Esophagus squamous epithelium (tissue), 5 donors: Measurements from ENCODE around the gene NRM. TPM values are rescaled to one million over a fixed set of nuclear protein-coding genes. Genes with fewer than 3 reads are reported as not detected.

ENCODE experiments used
- DNase-seq: peaks from one replicate; lab custom pipeline; 2025; lab: John Stamatoyannopoulos, UW
- H3K27ac ChIP-seq, 4 donors: fragments of 200-600 bp; sonication (generic); one replicate each; pipeline ENCODE4 v1.5.1; 2016 to 2019; ENCODE audit warnings: mild to moderate bottlenecking in 1 of 4
- H3K27me3 ChIP-seq, 4 donors: fragments of 200-600 bp; sonication (generic); 1 replicate in 3 of 4; 2 replicates in 1 of 4; pipeline versions ENCODE4 v1.5.1 to v1.6.0; 2017 to 2021; ENCODE audit warnings: antibody characterized with exemption in 1 of 4
- H3K36me3 ChIP-seq, 3 donors: fragments of 200-600 bp; sonication (generic); one replicate each; pipeline ENCODE4 v1.5.1; 2016 to 2019
- H3K4me1 ChIP-seq, 3 donors: fragments of 200-600 bp; sonication (generic); one replicate each; pipeline ENCODE4 v1.5.1; 2017 to 2019
- H3K4me3 ChIP-seq, 4 donors: fragments of 200-600 bp; sonication (generic); 1 replicate in 3 of 4; 2 replicates in 1 of 4; pipeline ENCODE4 v1.5.1; 2016 to 2019; ENCODE audit warnings: mild to moderate bottlenecking in 2 of 4, moderate library complexity in 1 of 4
- H3K9me3 ChIP-seq, 3 donors: fragments of 200-600 bp; sonication (generic); one replicate each; pipeline ENCODE4 v1.5.1; 2016 to 2019
- POLR2A ChIP-seq, 4 donors: fragments of 450-650 bp; IDR thresholded peaks; one replicate each; pipeline ENCODE4 v1.6.1; 2017; ENCODE audit warnings: antibody characterized with exemption in 4 of 4, mild to moderate bottlenecking in 4 of 4, moderate library complexity in 3 of 4
- WGBS, 2 donors: methylation state at CpG; one replicate each; pipeline ENCODE4 v1.1.5; 2018; 5-methylcytosine and 5-hydroxymethylcytosine counted together
- intact Hi-C: fragments of 100-400 bp; cut with DNase I; formaldehyde crosslinking; loops from one replicate; pipeline ENCODE4 v1.15.0; 2022
- total RNA-seq, 4 donors: library from RNA; depleted of rRNA; stranded (reverse); fragments of >200 nt; gene quantifications; one replicate each; pipeline ENCODE4 v1.1.0, GENCODE V29; 2016
- TF ChIP-seq, protein P1 (sequence below), 6 experiments: fragments of 450-650 bp in 4 of 6; fragments of 200-600 bp in 2 of 6; sonication (generic) in 2 of 6; IDR thresholded peaks; one replicate each; pipeline ENCODE4 v1.5.1; 2016 to 2019; ENCODE audit warnings: antibody characterized with exemption in 6 of 6, mild to moderate bottlenecking in 4 of 6, moderate library complexity in 4 of 6
- donor health status: DM: yes; HTN: yes; CAD: no.

Gene NRM
- total RNA-seq, 4 donors from 2014 or later: 3.8 to 7.4 (median 6.7) TPM

DNA sequence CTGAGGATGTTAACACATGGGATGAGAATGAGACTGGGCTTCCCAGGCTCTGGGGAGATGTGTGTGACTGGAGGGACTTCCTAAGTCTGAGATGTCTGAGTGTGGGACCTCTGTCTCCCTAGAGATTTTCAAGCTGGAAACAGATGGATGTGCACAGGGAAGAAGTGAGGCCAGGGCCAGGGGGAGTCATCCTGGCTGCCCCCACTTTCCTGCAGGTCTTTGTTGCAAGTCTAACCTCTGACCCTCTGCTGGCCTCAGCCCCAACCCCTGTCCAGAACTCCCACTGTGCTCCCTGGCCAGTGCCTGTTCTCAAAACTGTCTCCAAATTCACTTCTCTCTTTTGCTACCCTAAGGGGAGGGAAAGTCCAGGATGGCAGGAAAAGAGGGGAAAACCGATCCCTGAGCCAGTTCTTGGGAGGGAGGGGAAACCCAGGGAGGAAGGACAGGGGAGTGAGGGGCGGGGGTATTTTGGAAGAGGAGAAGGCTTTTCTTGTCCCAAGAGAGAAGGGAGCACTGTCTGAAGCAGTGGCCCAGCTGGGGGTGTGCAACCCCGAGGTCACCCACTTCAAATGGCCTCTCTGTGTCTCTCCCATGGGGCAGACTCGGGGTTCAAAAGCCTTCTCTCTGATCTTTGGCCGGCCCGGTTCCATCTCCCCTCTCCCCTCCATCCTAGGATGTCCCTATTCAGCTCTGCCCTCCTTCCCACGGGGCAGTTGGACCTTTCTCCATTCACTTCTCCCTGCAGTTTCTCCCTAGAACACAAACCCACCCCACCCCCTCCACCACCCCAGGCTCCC, 7.4 kb downstream of the NRM start:
- Histone ChIP-seq H3K27ac (peak overlapping the region; percentile 96 to 99 (median 98)), H3K4me3 (peak overlapping the region; percentile 73 to 92 (median 82)), H3K9me3 (no peaks in the 10 kb centered on the region), H3K27me3 (no peaks in the 10 kb centered on the region), H3K36me3 (peaks cover 0 to 19% (median 0%) of the 10 kb centered on the region in 3 donors), H3K4me1 (peaks cover 55 to 91% (median 59%) of the 10 kb centered on the region in 3 donors)
- DNase-seq: no peak
- TF ChIP-seq, protein P1, sequence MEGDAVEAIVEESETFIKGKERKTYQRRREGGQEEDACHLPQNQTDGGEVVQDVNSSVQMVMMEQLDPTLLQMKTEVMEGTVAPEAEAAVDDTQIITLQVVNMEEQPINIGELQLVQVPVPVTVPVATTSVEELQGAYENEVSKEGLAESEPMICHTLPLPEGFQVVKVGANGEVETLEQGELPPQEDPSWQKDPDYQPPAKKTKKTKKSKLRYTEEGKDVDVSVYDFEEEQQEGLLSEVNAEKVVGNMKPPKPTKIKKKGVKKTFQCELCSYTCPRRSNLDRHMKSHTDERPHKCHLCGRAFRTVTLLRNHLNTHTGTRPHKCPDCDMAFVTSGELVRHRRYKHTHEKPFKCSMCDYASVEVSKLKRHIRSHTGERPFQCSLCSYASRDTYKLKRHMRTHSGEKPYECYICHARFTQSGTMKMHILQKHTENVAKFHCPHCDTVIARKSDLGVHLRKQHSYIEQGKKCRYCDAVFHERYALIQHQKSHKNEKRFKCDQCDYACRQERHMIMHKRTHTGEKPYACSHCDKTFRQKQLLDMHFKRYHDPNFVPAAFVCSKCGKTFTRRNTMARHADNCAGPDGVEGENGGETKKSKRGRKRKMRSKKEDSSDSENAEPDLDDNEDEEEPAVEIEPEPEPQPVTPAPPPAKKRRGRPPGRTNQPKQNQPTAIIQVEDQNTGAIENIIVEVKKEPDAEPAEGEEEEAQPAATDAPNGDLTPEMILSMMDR (IDR thresholded peaks at IDR 0.05): no peak
- TF ChIP-seq POLR2A (IDR thresholded peaks at IDR 0.05): no peak
- 0 to 4% methylated on average over 6 of the region's 7 CpGs for WGBS, 2 donors
- intact Hi-C loops: loop anchor here (10.0 kb wide), 1 partner anchor 201 kb away; the partner anchor contains the start of gene DDR1

DNA sequence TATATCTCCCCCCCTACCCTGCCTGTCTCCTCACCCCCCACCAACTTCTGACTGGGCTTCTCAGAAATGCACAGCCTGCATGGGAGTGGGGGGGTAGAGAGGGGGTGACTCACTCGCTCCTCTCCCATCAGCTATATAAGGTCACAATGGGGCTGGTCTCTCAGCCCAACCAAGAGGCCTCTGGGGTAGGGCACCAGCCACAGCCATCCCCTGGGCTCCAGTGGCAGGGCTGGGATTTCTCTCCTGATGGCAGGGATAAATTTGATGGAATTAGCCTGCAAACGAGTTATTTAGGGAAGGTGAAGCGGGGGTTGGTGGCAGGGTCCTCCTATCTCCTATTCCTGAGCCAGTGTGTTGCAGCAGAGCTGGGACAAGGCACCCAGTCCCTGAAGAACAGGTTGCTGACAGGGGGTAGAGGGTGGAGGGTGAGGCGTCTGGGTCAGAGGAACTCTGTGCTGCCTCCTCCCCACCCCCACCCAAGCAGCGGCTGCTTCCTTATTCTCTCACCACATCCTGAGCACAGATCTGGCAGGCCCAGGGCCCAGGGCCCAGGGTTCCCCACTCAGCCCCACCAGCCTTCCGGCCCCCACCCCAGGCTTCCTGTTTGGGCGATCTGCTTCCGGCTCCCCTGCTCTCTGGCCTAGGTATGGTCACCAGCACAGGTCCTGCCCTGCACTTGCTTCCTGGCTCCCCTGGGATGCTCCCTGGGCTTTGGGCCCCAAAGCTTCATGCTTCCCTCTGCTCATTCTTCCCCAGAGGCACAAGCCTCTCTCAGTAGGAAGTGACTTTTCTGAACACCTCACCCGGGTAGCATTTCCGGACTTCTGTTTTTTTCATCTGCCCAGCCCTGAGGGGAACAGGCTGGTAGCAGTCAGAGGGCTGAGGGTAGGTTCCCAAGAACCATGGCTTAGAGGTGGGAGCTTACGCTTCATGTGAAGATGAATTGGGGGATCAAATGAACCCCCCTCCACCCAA, 8.4 kb downstream of the NRM start:
- H3K36me3 ChIP-seq: peaks cover 0 to 29% (median 7%) of the 10 kb centered on the region in 3 donors
- TF ChIP-seq, protein P1 (IDR thresholded peaks at IDR 0.05): no peak
- peak in 2 of 4 donors; percentile 55 to 59 for TF ChIP-seq POLR2A (IDR thresholded peaks at IDR 0.05)
- peak overlapping the region; percentile 73 to 92 (median 82) for H3K4me3 ChIP-seq
- 0 to 17% methylated on average over 3 to 6 of the region's 11 CpGs for WGBS, 2 donors
- DNase-seq: peak; percentile 70
- no peaks in the 10 kb centered on the region for H3K27me3 ChIP-seq
- no peaks in the 10 kb centered on the region for H3K9me3 ChIP-seq
- peak overlapping the region; percentile 96 to 99 (median 98) for H3K27ac ChIP-seq
- H3K4me1 ChIP-seq: peaks cover 45 to 82% (median 53%) of the 10 kb centered on the region in 3 donors
- intact Hi-C loops: loop anchor here (10.0 kb wide), 1 partner anchor 202 kb away; the partner anchor contains the start of gene DDR1

DNA sequence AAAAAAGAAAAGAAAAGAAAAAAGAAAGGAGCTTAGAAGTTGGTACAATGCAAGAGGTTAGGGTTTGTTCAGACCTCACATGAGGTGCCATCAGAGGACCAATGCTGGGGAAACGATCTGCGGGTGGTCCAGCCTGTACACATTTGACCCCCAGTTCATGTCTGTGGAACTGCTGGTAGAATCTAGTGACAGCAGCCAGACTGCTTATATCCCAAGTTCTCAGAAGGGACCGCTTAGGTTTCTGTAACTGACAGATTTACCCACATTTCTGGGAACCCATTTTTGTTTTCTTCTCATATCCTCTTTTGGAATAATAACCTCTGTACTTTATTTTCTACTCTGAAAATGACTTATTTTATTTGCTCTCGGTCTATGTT, 9.0 kb downstream of the NRM start:
- WGBS, 2 donors: 20 to 37% methylated on average over 4 of the region's 4 CpGs
- Histone ChIP-seq H3K27ac (peak overlapping the region; percentile 96 to 99 (median 98)), H3K4me1 (peaks cover 44 to 80% (median 53%) of the 10 kb centered on the region in 3 donors), H3K9me3 (no peaks in the 10 kb centered on the region), H3K4me3 (peak overlapping the region in 3 of 4 donors; percentile 73 to 92 (median 86)), H3K36me3 (peaks cover 4 to 35% (median 14%) of the 10 kb centered on the region in 3 donors), H3K27me3 (no peaks in the 10 kb centered on the region)
- intact Hi-C loops: loop anchor here (10.0 kb wide), 1 partner anchor 203 kb away; the partner anchor contains the start of gene DDR1
- no peak for DNase-seq
- TF ChIP-seq, protein P1 (IDR thresholded peaks at IDR 0.05): no peak
- no peak for TF ChIP-seq POLR2A (IDR thresholded peaks at IDR 0.05)

DNA sequence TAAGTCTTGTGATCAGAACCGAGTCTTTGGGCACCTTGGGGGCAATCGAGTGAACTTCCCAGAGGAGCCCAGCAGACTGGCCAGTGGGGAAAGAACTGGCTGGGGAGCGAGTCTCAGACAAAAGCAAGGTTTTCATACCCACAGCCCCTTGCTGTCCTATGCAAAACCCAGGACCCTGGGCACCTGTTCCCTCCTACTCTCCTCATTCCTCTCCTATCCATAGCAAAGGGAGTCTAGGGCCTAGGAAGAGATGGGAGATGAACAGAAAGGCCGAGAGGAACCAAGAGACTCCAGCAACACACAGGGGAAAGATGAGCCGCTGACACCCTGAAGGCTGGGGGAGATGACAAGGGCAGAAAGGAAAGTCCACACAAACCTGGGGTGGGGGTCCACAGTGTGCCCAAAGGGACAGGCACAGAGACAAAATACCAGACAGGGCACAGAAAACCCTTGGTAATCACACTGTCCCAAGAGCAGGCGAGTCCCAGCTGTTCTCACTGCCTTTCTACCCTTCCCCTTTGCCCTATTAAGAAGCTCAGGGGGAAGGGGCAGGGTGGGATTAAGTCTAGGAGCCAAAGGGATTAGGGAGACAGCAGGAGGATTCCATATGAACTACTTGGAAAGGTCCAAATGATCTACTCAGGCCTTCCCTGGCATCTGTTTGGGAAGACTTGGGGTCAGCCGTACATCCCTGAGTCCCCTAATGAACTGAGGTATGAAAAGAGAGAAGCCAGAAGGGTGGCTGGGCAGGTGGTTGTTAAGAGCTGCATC, 10.8 kb downstream of the NRM start:
- peak overlapping the region; percentile 5 to 99 (median 74) for H3K27ac ChIP-seq
- H3K4me1 ChIP-seq: peaks cover 43 to 65% (median 44%) of the 10 kb centered on the region in 3 donors
- 38 to 55% methylated on average over 7 of the region's 7 CpGs for WGBS, 2 donors
- peak overlapping the region in 2 of 4 donors; percentile 73 to 86 for H3K4me3 ChIP-seq
- intact Hi-C loops: loop anchor here (2.0 to 10.0 kb wide), 2 partner anchors 41 to 205 kb away; partner anchors contain the start of genes DDR1 and TUBB
- peaks cover 8 to 47% (median 21%) of the 10 kb centered on the region in 3 donors for H3K36me3 ChIP-seq
- no peaks in the 10 kb centered on the region for H3K27me3 ChIP-seq
- no peak for DNase-seq
- no peaks in the 10 kb centered on the region for H3K9me3 ChIP-seq
- no peak for TF ChIP-seq POLR2A (IDR thresholded peaks at IDR 0.05)
- TF ChIP-seq, protein P1 (IDR thresholded peaks at IDR 0.05): no peak
